ENCODE results near the gene NAPG.
"Not testable (repeated sequence)": the region's sequence is repeated elsewhere in the genome, so short reads cannot be mapped to it uniquely, and the experiment has no call there.

NAPG gene

GRCh38 chr18:10525697-10526560 is at the start of gene NAPG:
NAPG (plus strand) TSS chr18:10526027; CDS start chr18:10526103, 76 bp downstream.
- peak; percentile 87 to 89 for DNase-seq (ENCODE audit: low read depth in 2 of 2)

- DNase-seq (ENCODE audit: low read depth in 2 of 2), result peak; percentile 97
Measured at GRCh38 chr18:10476338-10476791, 49.5 kb upstream of the NAPG start.

- DNase-seq (ENCODE audit: low read depth in 2 of 2), result no peak
Measured at GRCh38 chr18:10477121-10477862, 48.5 kb upstream of the NAPG start.

GRCh38 chr18:10477863-10478260 is 48.0 kb upstream of the NAPG start:
- no peak for DNase-seq (ENCODE audit: low read depth in 2 of 2)

- DNase-seq (ENCODE audit: low read depth in 2 of 2), result no peak
Measured at GRCh38 chr18:10481831-10482230, 44.0 kb upstream of the NAPG start.

GRCh38 chr18:10482363-10482984 is 43.4 kb upstream of the NAPG start:
- DNase-seq (ENCODE audit: low read depth in 2 of 2), result no peak

- no peak for DNase-seq (ENCODE audit: low read depth in 2 of 2)
Measured at GRCh38 chr18:10482985-10483949, 42.6 kb upstream of the NAPG start.

GRCh38 chr18:10485475-10485874 is 40.4 kb upstream of the NAPG start:
- DNase-seq (ENCODE audit: low read depth in 2 of 2), result no peak

GRCh38 chr18:10486362-10486761 is 39.5 kb upstream of the NAPG start:
- DNase-seq (ENCODE audit: low read depth in 2 of 2), result no peak

GRCh38 chr18:10487154-10487553 is 38.7 kb upstream of the NAPG start:
- no peak for DNase-seq (ENCODE audit: low read depth in 2 of 2)

- DNase-seq (ENCODE audit: low read depth in 2 of 2), result no peak
Measured at GRCh38 chr18:10488017-10488416, 37.8 kb upstream of the NAPG start.

GRCh38 chr18:10490401-10491165 is 35.2 kb upstream of the NAPG start:
- DNase-seq (ENCODE audit: low read depth in 2 of 2), result no peak

GRCh38 chr18:10495936-10496335 is 29.9 kb upstream of the NAPG start:
- no peak for DNase-seq (ENCODE audit: low read depth in 2 of 2)

- no peak for DNase-seq (ENCODE audit: low read depth in 2 of 2)
Measured at GRCh38 chr18:10497206-10497749, 28.5 kb upstream of the NAPG start.

- DNase-seq (ENCODE audit: low read depth in 2 of 2), result no peak
Measured at GRCh38 chr18:10499230-10499629, 26.6 kb upstream of the NAPG start.

GRCh38 chr18:10500038-10500437 is 25.8 kb upstream of the NAPG start:
- DNase-seq (ENCODE audit: low read depth in 2 of 2), result no peak

- DNase-seq (ENCODE audit: low read depth in 2 of 2), result no peak
Measured at GRCh38 chr18:10504723-10505122, 21.1 kb upstream of the NAPG start.

- not testable (repeated sequence) for DNase-seq (ENCODE audit: low read depth in 2 of 2)
Measured at GRCh38 chr18:10505892-10506291, 19.9 kb upstream of the NAPG start.

GRCh38 chr18:10508591-10508990 is 17.2 kb upstream of the NAPG start:
- no peak for DNase-seq (ENCODE audit: low read depth in 2 of 2)

GRCh38 chr18:10511236-10511635 is 14.6 kb upstream of the NAPG start:
- DNase-seq (ENCODE audit: low read depth in 2 of 2), result no peak
